Measurements from ENCODE around the gene FSD1.
"Not testable (repeated sequence)": the region's sequence is repeated elsewhere in the genome, so short reads cannot be mapped to it uniquely, and the experiment has no call there.

Gene FSD1

DNA sequence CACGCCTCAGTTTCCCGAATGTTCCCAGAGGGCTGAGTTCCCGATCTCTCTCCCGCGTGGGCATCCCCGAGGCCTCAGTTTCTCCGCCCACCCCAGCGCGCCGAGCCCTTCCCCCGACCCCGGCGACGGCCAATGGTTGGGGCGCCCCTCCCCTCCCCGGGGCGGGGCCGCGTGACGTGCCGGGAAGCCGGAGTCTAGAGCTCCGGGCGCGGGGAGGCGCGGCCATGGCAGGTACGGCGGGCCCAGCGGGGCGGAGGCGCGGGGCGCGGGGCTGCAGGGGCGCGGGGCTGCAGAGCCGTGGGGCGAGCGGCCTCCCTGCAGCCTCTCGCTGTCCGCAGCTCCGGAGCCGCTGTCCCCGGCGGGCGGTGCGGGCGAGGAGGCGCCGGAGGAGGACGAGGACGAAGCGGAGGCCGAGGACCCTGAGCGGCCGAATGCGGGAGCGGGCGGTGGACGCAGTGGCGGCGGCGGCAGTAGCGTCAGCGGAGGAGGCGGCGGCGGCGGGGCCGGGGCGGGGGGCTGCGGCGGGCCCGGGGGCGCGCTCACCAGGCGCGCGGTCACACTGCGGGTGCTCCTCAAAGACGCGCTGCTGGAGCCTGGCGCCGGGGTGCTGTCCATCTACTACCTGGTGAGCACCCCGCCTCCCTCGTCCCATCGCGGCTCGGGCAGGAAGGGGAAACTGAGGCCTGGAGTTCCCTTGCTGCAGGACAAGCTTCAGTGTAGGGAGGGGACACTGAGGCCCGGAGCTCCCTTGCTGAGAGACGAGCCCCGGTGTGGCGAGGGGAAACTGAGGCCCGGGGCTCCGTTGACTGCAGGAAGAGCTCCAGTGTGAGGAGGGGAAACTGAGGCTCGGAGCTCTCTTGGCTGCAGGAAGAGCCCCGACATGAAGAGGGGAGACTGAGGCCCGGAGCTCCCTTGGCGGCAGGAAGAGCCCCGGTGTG lies 39.2 kb downstream of the FSD1 start, which contains the start of gene MPND:
TSS of gene MPND (plus strand) at position 193 of the 938 bp plus-strand sequence. CDS start at position 225, 32 bp downstream.
- peak; percentile 91 to 94 for DNase-seq (ENCODE audit: low read depth in 2 of 2)

DNA sequence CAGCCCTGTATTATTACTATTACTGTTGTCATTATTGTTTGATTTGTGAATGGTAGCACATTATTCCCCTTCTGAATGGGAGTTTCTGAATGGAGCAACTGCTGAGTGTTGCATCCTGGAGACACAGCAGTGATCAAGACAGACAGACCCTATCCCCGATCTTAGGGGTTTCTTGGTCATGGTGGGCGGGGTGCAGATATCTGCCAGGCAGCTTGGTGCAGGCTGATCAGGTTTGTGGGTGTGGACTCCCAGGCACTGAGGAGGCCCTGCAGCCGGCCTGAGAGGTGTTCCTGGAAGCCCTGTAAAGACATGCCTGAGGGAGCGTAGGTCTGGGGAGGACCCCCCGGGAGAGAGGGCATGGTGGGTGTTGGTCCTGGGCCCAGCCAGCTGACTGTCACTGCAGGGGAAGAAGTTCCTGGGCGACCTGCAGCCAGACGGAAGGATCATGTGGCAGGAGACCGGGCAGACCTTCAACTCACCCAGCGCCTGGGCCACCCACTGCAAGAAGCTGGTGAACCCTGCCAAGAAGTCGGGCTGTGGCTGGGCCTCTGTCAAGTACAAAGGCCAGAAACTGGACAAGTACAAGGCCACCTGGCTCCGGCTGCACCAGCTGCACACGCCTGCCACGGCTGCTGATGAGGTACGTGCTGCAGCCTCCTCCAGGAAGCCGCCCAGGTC lies 41.1 kb downstream of the FSD1 start:
- no peak for DNase-seq (ENCODE audit: low read depth in 2 of 2)

DNA sequence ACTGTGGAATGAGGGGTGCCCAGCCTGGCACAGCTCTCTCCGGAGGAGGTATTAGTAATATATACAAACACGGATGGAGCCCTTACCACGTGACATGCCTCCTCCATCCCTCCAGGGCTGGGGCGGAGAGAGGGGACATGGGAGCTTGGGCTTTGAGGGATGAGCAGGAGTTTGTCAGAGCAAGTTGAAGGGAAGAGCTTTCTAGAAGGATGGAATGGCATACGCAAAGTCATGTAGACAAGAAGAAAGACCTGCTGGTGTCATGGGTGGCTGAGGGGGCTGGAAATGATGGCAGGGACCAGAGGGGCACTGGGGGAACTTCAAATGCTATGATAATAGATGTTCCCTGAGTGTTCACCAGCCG lies 41.6 kb downstream of the FSD1 start:
- DNase-seq (ENCODE audit: low read depth in 2 of 2), result no peak

DNA sequence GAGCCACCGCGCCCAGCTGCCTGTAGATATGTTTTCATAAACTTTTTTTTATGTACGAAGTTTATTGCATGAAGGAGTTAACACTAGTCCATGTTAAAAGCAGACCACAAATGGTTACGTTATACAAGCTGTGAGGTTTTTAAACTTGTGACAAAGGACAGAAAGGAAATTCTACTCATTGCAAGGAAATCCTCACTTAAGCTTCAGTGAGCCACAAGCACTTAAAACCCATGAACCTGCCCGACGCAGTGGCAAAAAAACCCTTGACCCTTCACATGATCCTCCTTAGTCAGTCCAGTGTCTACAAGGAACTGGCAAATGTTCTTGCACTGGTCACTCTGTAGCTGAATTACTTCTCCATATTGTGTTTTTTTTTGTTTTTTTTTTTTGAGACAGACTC lies 43.1 kb downstream of the FSD1 start:
- no peak for DNase-seq (ENCODE audit: low read depth in 2 of 2)

DNA sequence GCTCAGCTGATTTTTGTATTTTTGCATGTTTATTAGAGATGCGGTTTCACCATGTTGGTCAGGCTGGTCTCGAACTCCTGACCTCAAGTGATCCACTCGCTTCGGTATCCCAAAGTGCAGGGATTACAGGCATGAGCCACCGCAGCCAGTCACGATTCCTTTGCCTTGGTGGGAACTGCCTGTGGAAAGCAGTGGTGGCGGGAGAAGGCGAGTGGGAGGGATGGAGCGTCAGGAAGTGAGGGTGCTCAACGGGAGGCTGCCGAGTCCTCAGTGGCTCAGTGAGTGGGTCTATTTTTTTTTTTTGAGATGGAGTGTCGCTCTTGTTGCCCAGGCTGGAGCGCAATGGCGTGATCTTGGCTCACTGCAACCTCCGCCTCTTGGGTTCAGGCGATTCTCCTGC lies 44.8 kb downstream of the FSD1 start:
- DNase-seq (ENCODE audit: low read depth in 2 of 2), result not testable (repeated sequence)

- no peak for DNase-seq (ENCODE audit: low read depth in 2 of 2)
Observed at GRCh38 chr19:4350111-4350510, 45.7 kb downstream of the FSD1 start.

- no peak for DNase-seq (ENCODE audit: low read depth in 2 of 2)
Observed at GRCh38 chr19:4350726-4351125, 46.3 kb downstream of the FSD1 start.

- peak; percentile 30 to 47 for DNase-seq (ENCODE audit: low read depth in 2 of 2)
Observed at GRCh38 chr19:4352701-4353121, 48.3 kb downstream of the FSD1 start.

- DNase-seq (ENCODE audit: low read depth in 2 of 2), result no peak
Observed at GRCh38 chr19:4354282-4354681, 49.9 kb downstream of the FSD1 start.

- DNase-seq (ENCODE audit: low read depth in 2 of 2), result no peak
Observed at GRCh38 chr19:4354897-4355296, 50.5 kb downstream of the FSD1 start.

- no peak for DNase-seq (ENCODE audit: low read depth in 2 of 2)
Observed at GRCh38 chr19:4357095-4357797, 52.8 kb downstream of the FSD1 start.

GRCh38 chr19:4357921-4358326 lies 53.5 kb downstream of the FSD1 start:
- no peak for DNase-seq (ENCODE audit: low read depth in 2 of 2)

- no peak for DNase-seq (ENCODE audit: low read depth in 2 of 2)
Observed at GRCh38 chr19:4358709-4359626, 54.6 kb downstream of the FSD1 start.

DNA sequence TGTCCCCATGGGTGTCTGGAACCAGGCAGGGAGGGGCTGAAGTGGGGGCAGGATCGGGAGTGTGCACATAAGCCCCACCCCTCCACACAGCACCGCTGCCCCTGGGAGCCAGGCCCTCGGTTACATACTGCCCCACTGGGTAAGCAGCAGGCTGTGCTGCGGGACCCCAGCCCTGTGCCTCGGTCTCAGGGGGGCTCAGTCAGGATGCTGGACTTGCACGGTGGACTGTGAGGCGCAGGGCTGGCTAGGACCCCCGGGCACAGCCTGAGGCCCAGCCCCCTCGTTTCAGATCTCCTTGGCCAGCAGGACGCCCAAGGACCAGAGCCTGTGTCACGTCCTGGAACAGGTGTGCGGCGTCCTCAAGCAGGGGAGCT lies 55.2 kb downstream of the FSD1 start:
- DNase-seq (ENCODE audit: low read depth in 2 of 2), result no peak

DNA sequence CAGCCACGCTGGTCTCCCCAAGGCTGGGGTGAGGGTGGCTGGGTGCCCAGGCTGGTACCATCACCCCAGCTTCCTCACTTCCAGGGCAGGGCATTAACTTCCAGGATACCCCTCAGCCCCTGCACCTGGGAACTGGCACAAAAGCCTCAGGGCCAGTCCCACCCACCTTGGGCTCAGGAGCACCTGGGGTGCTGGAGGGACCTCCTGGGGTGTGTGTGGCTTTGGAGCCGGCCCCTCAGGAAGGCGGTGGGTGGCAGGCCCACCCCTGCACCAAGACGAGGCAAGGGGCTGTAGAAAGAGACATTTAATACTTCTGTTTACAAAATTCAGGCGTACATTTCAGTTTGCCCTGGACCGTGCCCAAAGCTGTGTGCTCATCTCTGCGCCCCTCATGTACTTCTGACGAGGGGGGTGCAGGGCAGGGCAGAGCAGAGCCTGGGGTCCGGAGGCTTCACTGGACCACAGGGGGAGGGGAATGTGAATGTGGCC lies 55.7 kb downstream of the FSD1 start:
- no peak for DNase-seq (ENCODE audit: low read depth in 2 of 2)

DNA sequence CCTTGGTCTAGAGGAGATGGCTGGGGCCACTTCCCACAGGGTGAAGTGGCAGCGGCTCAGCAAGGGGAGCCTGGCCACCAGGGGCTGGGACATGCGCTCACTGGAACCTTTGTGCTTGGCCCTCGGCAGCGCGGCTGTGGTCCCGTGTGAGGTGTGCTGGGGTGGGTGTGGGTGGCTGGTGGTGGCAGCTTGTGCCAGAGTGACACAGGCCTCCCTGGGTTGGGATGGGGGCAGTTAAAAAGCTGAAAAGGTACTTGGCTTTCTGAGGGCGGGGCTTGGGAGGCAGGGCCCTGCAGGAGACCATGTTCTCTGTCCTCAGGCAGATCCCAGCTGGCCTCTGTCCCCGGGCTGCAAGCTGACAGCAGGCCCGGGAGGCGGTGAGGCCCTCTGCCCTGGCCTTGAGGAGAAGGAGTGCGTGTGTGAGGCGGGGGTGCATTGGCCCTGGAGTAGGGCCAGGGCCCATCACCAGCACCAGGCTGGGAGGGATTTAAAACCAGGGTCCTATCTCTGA lies 56.3 kb downstream of the FSD1 start:
- no peak for DNase-seq (ENCODE audit: low read depth in 2 of 2)

GRCh38 chr19:4361152-4362046 lies 57.0 kb downstream of the FSD1 start:
- DNase-seq (ENCODE audit: low read depth in 2 of 2), result no peak

DNA sequence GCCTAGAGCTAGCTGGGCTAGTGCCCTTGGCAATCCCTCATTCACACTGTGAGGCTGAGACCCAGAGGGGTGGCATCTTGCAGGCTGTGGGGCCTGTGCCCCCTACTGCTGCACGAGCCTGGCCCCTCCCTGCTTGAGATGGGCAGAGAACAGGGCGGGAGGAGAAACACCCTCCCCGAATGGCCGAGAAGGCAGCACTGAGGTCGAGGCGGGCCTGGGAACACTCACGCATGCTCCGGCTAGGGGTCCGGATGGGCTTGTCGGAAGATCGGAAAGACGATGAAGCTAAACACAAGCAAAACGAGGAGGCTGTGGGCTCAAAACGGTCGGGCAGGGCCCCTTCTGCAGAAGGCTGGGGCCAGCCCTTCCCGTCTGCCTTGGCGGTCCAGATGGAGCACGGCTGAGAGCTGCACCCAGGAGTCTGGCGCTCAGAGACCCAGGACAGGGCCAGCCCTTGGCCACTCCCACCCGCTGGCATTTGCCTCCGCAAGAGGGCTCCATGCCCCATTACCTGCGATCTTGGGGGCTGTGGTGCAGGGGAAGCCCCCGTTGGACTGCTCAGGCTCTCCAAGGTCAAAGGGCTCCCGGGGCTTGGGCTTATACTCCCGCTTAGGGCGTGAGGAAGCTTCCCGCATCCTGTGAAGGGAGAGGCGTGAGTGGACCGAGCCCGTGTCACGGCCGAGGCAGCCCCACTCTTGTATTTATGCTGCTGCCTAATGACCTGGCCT lies 57.9 kb downstream of the FSD1 start:
- DNase-seq (ENCODE audit: low read depth in 2 of 2), result no peak
